Osteoblast (primary cell): ENCODE results near the gene PPP1R8. TPM values are rescaled to one million over a fixed set of nuclear protein-coding genes. Genes with fewer than 3 reads are reported as not detected.
A peak's percentile ranks its signal among the peaks of the same experiment; 100 is the strongest.

ENCODE experiments used
- DNase-seq: peaks from one replicate; pipeline ENCODE4 v3.0.0; 2011; ENCODE audit warnings: low spot score, mixed read lengths; ENCODE audit not compliant: insufficient read length; ENCODE audit errors: missing footprints
- H2AFZ ChIP-seq: 2 replicates; pipeline ENCODE4 v1.6.0; 2011; ENCODE audit warnings: mild to moderate bottlenecking, low read length
- H3K27ac ChIP-seq: 2 replicates; pipeline ENCODE4 v1.5.1; 2011; ENCODE audit warnings: mild to moderate bottlenecking, low read depth, low read length, moderate library complexity
- H3K27me3 ChIP-seq: 2 replicates; pipeline ENCODE4 v1.6.0; 2012; ENCODE audit warnings: mild to moderate bottlenecking, control low read depth, inconsistent platforms, low read length, moderate library complexity; ENCODE audit not compliant: insufficient read depth
- H3K36me3 ChIP-seq: 2 replicates; pipeline ENCODE4 v1.5.1; 2011; ENCODE audit warnings: mild to moderate bottlenecking, low read length, control low read depth, moderate library complexity; ENCODE audit not compliant: insufficient read depth
- H3K4me1 ChIP-seq: 2 replicates; pipeline ENCODE4 v1.5.1; 2011; ENCODE audit warnings: mild to moderate bottlenecking, low read length, control low read depth, moderate library complexity; ENCODE audit not compliant: insufficient read depth
- H3K4me2 ChIP-seq: 2 replicates; pipeline ENCODE4 v1.6.0; 2011; ENCODE audit warnings: mild to moderate bottlenecking, low read length; ENCODE audit not compliant: insufficient read depth
- H3K4me3 ChIP-seq: fragments of 200-600 bp; sonication (generic); 3 replicates; pipeline ENCODE4 v1.5.1; 2012; ENCODE audit warnings: mild to moderate bottlenecking, low read length, inconsistent platforms; ENCODE audit not compliant: insufficient read depth
- H3K79me2 ChIP-seq: 2 replicates; pipeline ENCODE4 v1.6.0; 2012; ENCODE audit warnings: mild to moderate bottlenecking, low read length, control low read depth, inconsistent platforms; ENCODE audit not compliant: insufficient read depth
- H3K9me3 ChIP-seq: 2 replicates; pipeline ENCODE4 v1.5.1; 2011; ENCODE audit warnings: low read depth, low read length, control low read depth
- H4K20me1 ChIP-seq: 2 replicates; pipeline ENCODE4 v1.6.0; 2012; ENCODE audit warnings: mild to moderate bottlenecking, low read length, control low read depth; ENCODE audit not compliant: insufficient read depth
- total RNA-seq: library from RNA; depleted of rRNA; stranded (reverse); fragments of >200 nt; gene quantifications from 2 replicates; pipeline ENCODE4 v1.2.3, GENCODE V29; 2012
- TF ChIP-seq, protein P1 (sequence below): IDR thresholded peaks from 2 replicates; pipeline ENCODE4 v1.5.1; 2011; ENCODE audit warnings: mild to moderate bottlenecking, low read depth, low read length, moderate library complexity; ENCODE audit errors: extremely low read depth

PPP1R8 gene
- total RNA-seq = 29.7 and 34.2 TPM in 2 replicates

DNA sequence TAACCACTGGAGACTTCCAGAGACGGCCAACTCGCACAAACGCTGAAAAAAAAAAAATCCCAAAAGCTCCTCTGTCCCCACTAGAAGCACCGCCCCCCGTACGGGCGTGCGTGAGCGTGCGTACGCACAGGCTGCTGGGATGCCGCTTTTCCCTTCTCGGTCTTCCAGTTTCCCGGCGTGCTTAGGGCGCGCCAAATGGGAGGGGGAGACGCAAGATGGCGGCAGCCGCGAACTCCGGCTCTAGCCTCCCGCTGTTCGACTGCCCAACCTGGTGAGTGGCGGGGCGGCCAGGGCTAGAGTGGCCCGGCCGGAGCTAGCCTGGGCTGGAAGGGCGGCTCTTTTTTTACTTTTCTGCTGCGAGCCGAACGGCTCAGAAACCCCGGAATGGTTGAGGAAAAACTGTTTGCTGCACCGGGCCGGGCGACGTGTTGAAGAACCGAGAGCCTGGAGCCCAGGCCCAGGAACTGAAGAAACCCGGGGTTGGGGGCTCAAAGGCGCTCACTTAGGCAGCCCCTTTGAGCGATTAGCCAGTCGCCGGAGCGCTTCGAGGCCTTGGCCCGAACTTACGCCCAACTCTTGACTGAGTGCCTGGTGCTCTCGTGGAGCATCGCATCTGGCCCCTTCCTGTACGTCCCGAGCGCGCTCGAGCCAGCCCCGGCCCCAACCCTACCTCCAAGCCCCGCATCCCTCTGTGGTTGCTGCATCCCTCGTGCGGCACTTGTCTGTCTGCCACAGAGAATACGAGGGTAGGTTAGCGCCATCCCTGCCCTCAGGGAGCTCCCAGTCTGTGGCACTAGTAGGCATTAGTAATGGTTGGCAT is at the start of gene PPP1R8:
Gene PPP1R8, plus strand, starts transcription at position 162 of the 820 bp plus-strand sequence. Its CDS starts 54 bp downstream, at position 216.
- Histone ChIP-seq H2AFZ (peak within 1 kb of the TSS; percentile 93), H3K4me2 (peak within 1 kb of the TSS; percentile 80), H4K20me1 (peaks cover 8% of the 10 kb centered on the region), H3K4me1 (peaks cover 19% of the 10 kb centered on the region), H3K36me3 (peaks cover 9% of the 10 kb centered on the region), H3K27ac (peak within 1 kb of the TSS; percentile 92), H3K79me2 (peaks cover 52% of the 10 kb centered on the region), H3K27me3 (no peaks in the 10 kb centered on the region), H3K4me3 (peak within 1 kb of the TSS; percentile 88), H3K9me3 (no peaks in the 10 kb centered on the region)
- peak; percentile 96 for DNase-seq
- TF ChIP-seq, protein P1, sequence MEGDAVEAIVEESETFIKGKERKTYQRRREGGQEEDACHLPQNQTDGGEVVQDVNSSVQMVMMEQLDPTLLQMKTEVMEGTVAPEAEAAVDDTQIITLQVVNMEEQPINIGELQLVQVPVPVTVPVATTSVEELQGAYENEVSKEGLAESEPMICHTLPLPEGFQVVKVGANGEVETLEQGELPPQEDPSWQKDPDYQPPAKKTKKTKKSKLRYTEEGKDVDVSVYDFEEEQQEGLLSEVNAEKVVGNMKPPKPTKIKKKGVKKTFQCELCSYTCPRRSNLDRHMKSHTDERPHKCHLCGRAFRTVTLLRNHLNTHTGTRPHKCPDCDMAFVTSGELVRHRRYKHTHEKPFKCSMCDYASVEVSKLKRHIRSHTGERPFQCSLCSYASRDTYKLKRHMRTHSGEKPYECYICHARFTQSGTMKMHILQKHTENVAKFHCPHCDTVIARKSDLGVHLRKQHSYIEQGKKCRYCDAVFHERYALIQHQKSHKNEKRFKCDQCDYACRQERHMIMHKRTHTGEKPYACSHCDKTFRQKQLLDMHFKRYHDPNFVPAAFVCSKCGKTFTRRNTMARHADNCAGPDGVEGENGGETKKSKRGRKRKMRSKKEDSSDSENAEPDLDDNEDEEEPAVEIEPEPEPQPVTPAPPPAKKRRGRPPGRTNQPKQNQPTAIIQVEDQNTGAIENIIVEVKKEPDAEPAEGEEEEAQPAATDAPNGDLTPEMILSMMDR = no peak

DNA sequence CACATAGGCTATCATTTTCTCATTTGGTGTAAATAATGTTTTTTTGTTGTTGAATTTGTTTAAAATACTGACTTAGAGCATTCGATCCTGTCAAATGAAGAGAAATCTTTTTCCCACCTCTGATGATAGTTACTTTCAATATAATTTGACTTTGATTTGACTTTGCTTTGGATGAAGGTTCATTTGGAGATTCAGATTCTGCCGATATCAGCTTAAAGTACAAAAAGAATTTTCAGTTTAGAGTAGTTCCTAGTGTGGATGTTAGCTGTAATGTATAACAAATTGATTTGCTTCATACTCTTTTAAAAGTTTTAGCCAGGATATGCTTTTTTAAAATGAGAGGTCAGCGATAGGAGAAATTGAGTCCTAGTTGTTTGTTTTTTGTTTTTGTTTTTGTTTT is 47.6 kb upstream of the PPP1R8 start:
- TF ChIP-seq, protein P1 = no peak
- DNase-seq = no peak
- Histone ChIP-seq H3K4me3 (no peak overlapping the region), H3K27me3 (no peaks in the 10 kb centered on the region), H3K4me1 (peaks cover 11% of the 10 kb centered on the region), H4K20me1 (peaks cover 23% of the 10 kb centered on the region), H3K27ac (no peak overlapping the region), H3K79me2 (peaks cover 93% of the 10 kb centered on the region), H2AFZ (no peak overlapping the region), H3K36me3 (no peaks in the 10 kb centered on the region), H3K9me3 (no peaks in the 10 kb centered on the region), H3K4me2 (no peak overlapping the region)

DNA sequence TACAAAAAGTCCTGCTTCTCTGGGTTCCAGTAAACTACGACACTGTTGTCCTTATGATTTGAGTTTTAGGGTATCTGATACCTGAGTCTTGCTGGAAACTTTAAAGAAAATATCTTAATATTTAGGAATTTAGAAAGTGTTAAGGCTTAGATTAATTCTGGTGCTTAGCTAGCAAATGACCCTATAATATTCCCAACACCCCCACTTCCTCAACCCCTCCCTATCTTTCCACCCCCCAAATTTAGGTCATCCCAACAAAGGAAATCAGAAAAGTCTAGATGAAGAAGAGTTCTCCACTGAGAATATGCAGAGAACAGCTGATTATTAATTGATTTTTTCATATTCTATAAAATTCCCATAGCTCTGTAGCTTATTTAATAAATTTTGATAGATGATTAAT is 45.9 kb upstream of the PPP1R8 start:
- no peak overlapping the region for H3K4me3 ChIP-seq
- DNase-seq = no peak
- H3K79me2 ChIP-seq = peaks cover 84% of the 10 kb centered on the region
- H3K9me3 ChIP-seq = no peaks in the 10 kb centered on the region
- no peaks in the 10 kb centered on the region for H3K27me3 ChIP-seq
- H3K27ac ChIP-seq = no peak overlapping the region
- peaks cover 11% of the 10 kb centered on the region for H3K4me1 ChIP-seq
- peaks cover 1% of the 10 kb centered on the region for H3K36me3 ChIP-seq
- H4K20me1 ChIP-seq = peaks cover 15% of the 10 kb centered on the region
- H3K4me2 ChIP-seq = no peak overlapping the region
- TF ChIP-seq, protein P1 = no peak
- H2AFZ ChIP-seq = no peak overlapping the region

DNA sequence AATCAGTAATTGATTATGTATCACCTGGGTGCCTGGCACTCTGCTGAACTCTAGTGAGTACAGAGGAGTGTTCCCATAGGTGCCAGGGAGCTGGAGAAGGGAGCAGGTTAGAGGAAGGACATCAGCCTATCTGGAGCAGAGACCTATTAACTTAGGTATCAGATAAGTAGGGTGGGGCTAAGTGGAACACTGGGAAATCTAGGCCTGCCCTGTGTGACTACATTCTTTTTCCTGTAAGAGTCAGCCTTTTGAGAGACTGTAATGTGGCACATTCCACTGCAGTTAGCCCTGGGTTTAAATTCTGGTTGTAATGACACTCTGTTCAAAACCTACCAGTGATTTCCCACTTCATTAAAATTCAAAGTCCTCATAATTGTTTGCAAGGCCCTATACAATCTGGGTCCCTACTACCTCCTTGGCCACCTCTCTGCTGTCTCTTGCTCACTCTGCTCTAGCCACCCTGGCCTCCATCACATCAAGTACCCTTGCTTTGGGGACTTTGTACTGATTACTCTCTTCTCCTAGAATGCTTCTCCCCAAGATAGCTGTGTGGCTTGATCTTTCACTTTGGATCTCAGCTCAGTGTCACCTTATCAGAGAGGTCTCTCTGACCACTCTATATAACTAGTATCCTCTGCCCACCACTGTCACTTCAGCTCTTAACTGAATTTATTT is 44.7 kb upstream of the PPP1R8 start:
- H3K36me3 ChIP-seq = peaks cover 10% of the 10 kb centered on the region
- H3K4me3 ChIP-seq = no peak overlapping the region
- peaks cover 11% of the 10 kb centered on the region for H3K4me1 ChIP-seq
- DNase-seq = peak; percentile 79
- peak overlapping the region; percentile 35 for H3K27ac ChIP-seq
- H4K20me1 ChIP-seq = peaks cover 11% of the 10 kb centered on the region
- no peak overlapping the region for H3K4me2 ChIP-seq
- TF ChIP-seq, protein P1 = no peak
- H2AFZ ChIP-seq = no peak overlapping the region
- no peaks in the 10 kb centered on the region for H3K9me3 ChIP-seq
- H3K27me3 ChIP-seq = no peaks in the 10 kb centered on the region
- H3K79me2 ChIP-seq = peaks cover 73% of the 10 kb centered on the region
